Thyroid gland (tissue), 4 donors: ENCODE results near the gene PELI2. TPM values are rescaled to one million over a fixed set of nuclear protein-coding genes. Genes with fewer than 3 reads are reported as not detected.

ENCODE experiments used
- DNase-seq, 2 donors: peaks; one replicate each; pipeline ENCODE4 v3.0.0-alpha.2; 2019
- H3K27ac ChIP-seq, 3 donors: fragments of 200-600 bp; sonication (generic); 1 replicate in 2 of 3; 2 replicates in 1 of 3; pipeline ENCODE4 v1.5.1; 2016 to 2019; ENCODE audit warnings: mild to moderate bottlenecking in 1 of 3, moderate library complexity in 1 of 3
- H3K27me3 ChIP-seq: fragments of 200-600 bp; sonication (generic); one replicate; pipeline ENCODE4 v1.5.1; 2019
- H3K36me3 ChIP-seq, 2 donors: fragments of 200-600 bp; sonication (generic); one replicate each; pipeline ENCODE4 v1.5.1; 2016 to 2019
- H3K4me1 ChIP-seq, 2 donors: fragments of 200-600 bp; sonication (generic); one replicate each; pipeline ENCODE4 v1.5.1; 2017 to 2019
- H3K4me3 ChIP-seq, 3 donors: fragments of 200-600 bp; sonication (generic); replicated peaks in 1 of 3; 1 replicate in 2 of 3; 2 replicates in 1 of 3; pipeline ENCODE4 v1.5.1; 2016; ENCODE audit warnings: mild to moderate bottlenecking in 1 of 3
- H3K9me3 ChIP-seq: fragments of 200-600 bp; sonication (generic); one replicate; pipeline ENCODE4 v1.5.1; 2017
- POLR2A ChIP-seq, 2 donors: fragments of 450-650 bp; IDR thresholded peaks; one replicate each; pipeline ENCODE4 v1.6.1; 2017; ENCODE audit warnings: antibody characterized with exemption in 2 of 2, mild to moderate bottlenecking in 2 of 2, moderate library complexity in 1 of 2
- WGBS, 2 donors: methylation state at CpG; one replicate each; pipeline ENCODE4 v1.1.5; 2017; 5-methylcytosine and 5-hydroxymethylcytosine counted together
- intact Hi-C: fragments of 100-400 bp; cut with DNase I; formaldehyde crosslinking; loops from one replicate; pipeline ENCODE4 v1.15.1; 2023
- total RNA-seq, 4 donors: library from RNA; depleted of rRNA; stranded (reverse); fragments of >200 nt; gene quantifications; one replicate each; pipeline ENCODE4 v1.2.3, GENCODE V29; 2016
- TF ChIP-seq, protein P1 (sequence below), 6 experiments: fragments of 200-600 bp in 3 of 6; fragments of 450-650 bp in 3 of 6; sonication (generic) in 3 of 6; IDR thresholded peaks; one replicate each; pipeline ENCODE4 v1.5.1; 2016 to 2019; ENCODE audit warnings: antibody characterized with exemption in 6 of 6, mild to moderate bottlenecking in 2 of 6, inconsistent platforms in 1 of 6, moderate library complexity in 1 of 6

Gene PELI2
- total RNA-seq, 4 donors from 2014 or later: 10.8 to 17.6 (median 13.6) TPM

- TF ChIP-seq, protein P1, sequence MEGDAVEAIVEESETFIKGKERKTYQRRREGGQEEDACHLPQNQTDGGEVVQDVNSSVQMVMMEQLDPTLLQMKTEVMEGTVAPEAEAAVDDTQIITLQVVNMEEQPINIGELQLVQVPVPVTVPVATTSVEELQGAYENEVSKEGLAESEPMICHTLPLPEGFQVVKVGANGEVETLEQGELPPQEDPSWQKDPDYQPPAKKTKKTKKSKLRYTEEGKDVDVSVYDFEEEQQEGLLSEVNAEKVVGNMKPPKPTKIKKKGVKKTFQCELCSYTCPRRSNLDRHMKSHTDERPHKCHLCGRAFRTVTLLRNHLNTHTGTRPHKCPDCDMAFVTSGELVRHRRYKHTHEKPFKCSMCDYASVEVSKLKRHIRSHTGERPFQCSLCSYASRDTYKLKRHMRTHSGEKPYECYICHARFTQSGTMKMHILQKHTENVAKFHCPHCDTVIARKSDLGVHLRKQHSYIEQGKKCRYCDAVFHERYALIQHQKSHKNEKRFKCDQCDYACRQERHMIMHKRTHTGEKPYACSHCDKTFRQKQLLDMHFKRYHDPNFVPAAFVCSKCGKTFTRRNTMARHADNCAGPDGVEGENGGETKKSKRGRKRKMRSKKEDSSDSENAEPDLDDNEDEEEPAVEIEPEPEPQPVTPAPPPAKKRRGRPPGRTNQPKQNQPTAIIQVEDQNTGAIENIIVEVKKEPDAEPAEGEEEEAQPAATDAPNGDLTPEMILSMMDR (IDR thresholded peaks at IDR 0.05): no peak
- no peak for TF ChIP-seq POLR2A (IDR thresholded peaks at IDR 0.05)
- DNase-seq: no peak
- H3K9me3 ChIP-seq: no peaks in the 10 kb centered on the region
- no peak overlapping the region for H3K4me3 ChIP-seq
- H3K36me3 ChIP-seq: no peaks in the 10 kb centered on the region
- no peaks in the 10 kb centered on the region for H3K27me3 ChIP-seq
- intact Hi-C loops: no loop called here
- peaks cover 0 to 4% of the 10 kb centered on the region in 2 donors for H3K4me1 ChIP-seq
- WGBS, 2 donors: 97 to 99% methylated on average over 2 of the region's 2 CpGs
- H3K27ac ChIP-seq: no peak overlapping the region
These were observed 162.6 kb downstream of the PELI2 start for GRCh38 chr14:56280843-56281242.

- 94 to 95% methylated on average over 2 of the region's 2 CpGs for WGBS, 2 donors
- Histone ChIP-seq H3K4me3 (no peak overlapping the region), H3K36me3 (no peaks in the 10 kb centered on the region), H3K27me3 (no peaks in the 10 kb centered on the region), H3K4me1 (peaks cover 0 to 4% of the 10 kb centered on the region in 2 donors), H3K27ac (no peak overlapping the region), H3K9me3 (no peaks in the 10 kb centered on the region)
- intact Hi-C loops: no loop called here
- TF ChIP-seq POLR2A (IDR thresholded peaks at IDR 0.05): no peak
- TF ChIP-seq, protein P1 (IDR thresholded peaks at IDR 0.05): no peak
- DNase-seq: no peak
These were observed 164.0 kb downstream of the PELI2 start for GRCh38 chr14:56282179-56282578.

DNA sequence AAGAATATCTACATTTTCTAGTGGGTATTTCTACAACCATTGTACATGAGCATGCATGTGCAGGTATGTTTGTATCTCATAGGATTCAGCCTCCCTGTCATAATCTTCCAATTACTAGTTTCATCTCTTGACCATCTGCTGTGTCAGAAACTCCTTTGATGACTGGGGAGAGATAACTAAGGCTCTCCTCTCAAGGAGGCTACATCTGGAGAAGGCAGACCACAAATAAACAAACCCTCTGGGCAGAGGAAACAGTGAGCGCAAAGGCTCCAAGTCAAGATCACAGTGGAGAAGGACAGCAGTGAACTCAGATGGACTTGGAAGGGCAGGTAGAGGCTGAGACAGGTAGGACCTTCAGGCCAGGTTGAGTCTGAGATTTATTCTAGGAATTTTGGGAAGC lies 166.4 kb downstream of the PELI2 start:
- no peak overlapping the region for H3K27ac ChIP-seq
- H3K9me3 ChIP-seq: no peaks in the 10 kb centered on the region
- no peaks in the 10 kb centered on the region for H3K27me3 ChIP-seq
- intact Hi-C loops: no loop called here
- H3K36me3 ChIP-seq: peaks cover 0 to 3% of the 10 kb centered on the region in 2 donors
- 94 to 100% methylated on average over 1 of the region's 1 CpG for WGBS, 2 donors
- DNase-seq: no peak
- no peak overlapping the region for H3K4me3 ChIP-seq
- peaks cover 0 to 4% of the 10 kb centered on the region in 2 donors for H3K4me1 ChIP-seq
- TF ChIP-seq, protein P1 (IDR thresholded peaks at IDR 0.05): no peak
- no peak for TF ChIP-seq POLR2A (IDR thresholded peaks at IDR 0.05)

GRCh38 chr14:56289155-56289554 lies 170.9 kb downstream of the PELI2 start:
- 97% methylated on average over 2 of the region's 2 CpGs for WGBS, 2 donors
- H3K27me3 ChIP-seq: no peaks in the 10 kb centered on the region
- no peaks in the 10 kb centered on the region for H3K9me3 ChIP-seq
- no peaks in the 10 kb centered on the region for H3K4me1 ChIP-seq
- H3K27ac ChIP-seq: no peak overlapping the region
- no peak overlapping the region for H3K4me3 ChIP-seq
- DNase-seq: no peak
- TF ChIP-seq POLR2A (IDR thresholded peaks at IDR 0.05): no peak
- TF ChIP-seq, protein P1 (IDR thresholded peaks at IDR 0.05): no peak
- intact Hi-C loops: no loop called here
- peaks cover 0 to 3% of the 10 kb centered on the region in 2 donors for H3K36me3 ChIP-seq

GRCh38 chr14:56290195-56290594 lies 172.0 kb downstream of the PELI2 start:
- peaks cover 0 to 3% of the 10 kb centered on the region in 2 donors for H3K36me3 ChIP-seq
- WGBS, 2 donors: 92% methylated on average over 13 to 14 of the region's 14 CpGs
- no peak overlapping the region for H3K27ac ChIP-seq
- intact Hi-C loops: no loop called here
- TF ChIP-seq, protein P1 (IDR thresholded peaks at IDR 0.05): no peak
- no peak for TF ChIP-seq POLR2A (IDR thresholded peaks at IDR 0.05)
- H3K27me3 ChIP-seq: no peaks in the 10 kb centered on the region
- H3K9me3 ChIP-seq: no peaks in the 10 kb centered on the region
- DNase-seq: no peak
- no peaks in the 10 kb centered on the region for H3K4me1 ChIP-seq
- no peak overlapping the region for H3K4me3 ChIP-seq
